GM21381 (cell line): Measurements from ENCODE around the gene EHMT1.

ENCODE experiments used
- ATAC-seq: cut with Tn5 transposase; IDR thresholded peaks from one replicate; pipeline ENCODE4 v1.9.1; 2021; ENCODE audit warnings: mild to moderate bottlenecking, moderate library complexity; ENCODE audit not compliant: unreplicated experiment

The EHMT1 gene

GRCh38 chr9:137671196-137671538, 52.4 kb downstream of the EHMT1 start:
- no peak for ATAC-seq

- no peak for ATAC-seq
These were observed 52.9 kb downstream of the EHMT1 start for GRCh38 chr9:137671721-137672120.

- peak; percentile 71 for ATAC-seq
These were observed 54.3 kb downstream of the EHMT1 start for GRCh38 chr9:137672907-137673791.

- ATAC-seq, result no peak
These were observed 55.1 kb downstream of the EHMT1 start for GRCh38 chr9:137673886-137674285.

- no peak for ATAC-seq
These were observed 55.6 kb downstream of the EHMT1 start for GRCh38 chr9:137674307-137674975.

- no peak for ATAC-seq
These were observed 56.1 kb downstream of the EHMT1 start for GRCh38 chr9:137674976-137675320.

- no peak for ATAC-seq
These were observed 58.2 kb downstream of the EHMT1 start for GRCh38 chr9:137676998-137677397.

GRCh38 chr9:137678202-137678601, 59.4 kb downstream of the EHMT1 start:
- no peak for ATAC-seq

GRCh38 chr9:137679249-137679648, 60.4 kb downstream of the EHMT1 start:
- no peak for ATAC-seq

- ATAC-seq, result no peak
These were observed 61.0 kb downstream of the EHMT1 start for GRCh38 chr9:137679695-137680305.

- no peak for ATAC-seq
These were observed 61.9 kb downstream of the EHMT1 start for GRCh38 chr9:137680444-137681358.

- ATAC-seq, result no peak
These were observed 63.8 kb downstream of the EHMT1 start for GRCh38 chr9:137682428-137683105.

- no peak for ATAC-seq
These were observed 64.6 kb downstream of the EHMT1 start for GRCh38 chr9:137683262-137683864.

- no peak for ATAC-seq
These were observed 66.4 kb downstream of the EHMT1 start for GRCh38 chr9:137685035-137685740.

- ATAC-seq, result no peak
These were observed 67.1 kb downstream of the EHMT1 start for GRCh38 chr9:137685741-137686420.

GRCh38 chr9:137688261-137688660, 69.5 kb downstream of the EHMT1 start:
- no peak for ATAC-seq

GRCh38 chr9:137688725-137689124, 69.9 kb downstream of the EHMT1 start:
- no peak for ATAC-seq

- no peak for ATAC-seq
These were observed 71.1 kb downstream of the EHMT1 start for GRCh38 chr9:137689745-137690529.
